Fibroblast of peridontal ligament (primary cell): ENCODE measurements around the gene TLE2.
A peak's percentile ranks its signal among the peaks of the same experiment; 100 is the strongest.

Experiments used
- DNase-seq: peaks from one replicate; pipeline ENCODE4 v3.0.0-alpha.2; 2010; ENCODE audit errors: extremely low read depth

TLE2 gene

DNA sequence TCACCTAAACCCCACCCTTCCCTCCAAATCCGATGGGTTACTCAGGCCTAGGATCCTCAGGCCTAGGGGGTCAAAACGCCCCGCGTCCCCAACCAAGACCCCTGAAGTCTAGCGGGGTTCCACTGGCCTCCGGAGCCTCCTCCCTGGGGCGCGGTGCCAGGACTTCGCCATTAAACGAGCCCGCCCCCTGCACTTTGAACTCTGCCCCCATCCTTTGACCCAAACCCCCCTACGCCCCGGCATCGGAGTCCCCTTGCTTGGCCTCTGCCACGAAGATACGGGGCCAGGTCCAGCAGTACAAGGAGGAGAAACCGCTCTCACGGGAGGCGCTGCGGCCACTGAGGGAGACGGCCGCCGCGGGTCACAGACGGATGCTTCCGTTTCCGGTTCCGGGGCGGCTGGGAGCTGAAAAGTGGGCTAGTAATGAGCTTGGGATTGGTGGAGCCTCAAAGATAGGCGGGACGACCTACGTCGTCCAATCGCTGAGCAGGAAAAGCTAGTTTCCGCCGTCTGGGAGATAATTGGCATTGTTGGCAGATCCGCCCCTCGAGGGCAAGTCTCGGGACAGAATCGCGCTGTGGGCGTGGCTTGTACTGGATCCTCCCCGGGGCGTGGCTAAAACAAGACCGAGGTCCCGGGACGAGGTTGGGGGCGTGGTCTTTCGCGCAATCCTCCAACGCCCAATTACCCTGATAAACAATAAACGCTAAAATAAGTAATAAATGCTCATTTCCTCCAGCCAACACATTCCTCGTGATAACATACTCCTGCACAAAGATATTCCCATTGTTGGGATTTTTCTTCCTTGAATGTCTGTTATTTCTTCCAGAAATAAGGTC lies 78.6 kb downstream of the TLE2 start:
- peak; percentile 100 for DNase-seq

DNA sequence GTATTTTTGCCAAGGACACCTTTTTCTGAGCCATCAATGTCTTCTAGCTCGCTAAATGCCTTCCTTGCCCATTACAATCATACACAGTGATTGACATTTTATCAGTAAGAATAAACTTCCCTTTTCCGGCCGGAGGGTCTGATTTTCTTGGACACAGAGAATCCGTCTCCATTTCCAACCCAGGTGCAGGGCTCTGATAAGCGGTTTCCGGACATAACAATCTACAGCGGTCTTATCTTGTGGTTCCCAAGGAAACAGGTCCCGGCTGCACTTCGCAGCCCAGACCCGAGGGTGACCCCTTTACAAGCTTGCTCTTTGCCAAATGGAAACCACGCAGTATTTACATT lies 79.2 kb downstream of the TLE2 start:
- no peak for DNase-seq
